HG03159 (cell line): ENCODE results near the gene C1QTNF2.

ENCODE experiments used
- ATAC-seq: cut with Tn5 transposase; IDR thresholded peaks from one replicate; pipeline ENCODE4 v1.9.1; 2021; ENCODE audit warnings: mild to moderate bottlenecking, moderate library complexity; ENCODE audit not compliant: unreplicated experiment

C1QTNF2 gene

GRCh38 chr5:160310140-160310539 lies 60.3 kb downstream of the C1QTNF2 start:
- ATAC-seq, result no peak

- ATAC-seq, result no peak
These were observed 63.7 kb downstream of the C1QTNF2 start for GRCh38 chr5:160306696-160307095.

DNA sequence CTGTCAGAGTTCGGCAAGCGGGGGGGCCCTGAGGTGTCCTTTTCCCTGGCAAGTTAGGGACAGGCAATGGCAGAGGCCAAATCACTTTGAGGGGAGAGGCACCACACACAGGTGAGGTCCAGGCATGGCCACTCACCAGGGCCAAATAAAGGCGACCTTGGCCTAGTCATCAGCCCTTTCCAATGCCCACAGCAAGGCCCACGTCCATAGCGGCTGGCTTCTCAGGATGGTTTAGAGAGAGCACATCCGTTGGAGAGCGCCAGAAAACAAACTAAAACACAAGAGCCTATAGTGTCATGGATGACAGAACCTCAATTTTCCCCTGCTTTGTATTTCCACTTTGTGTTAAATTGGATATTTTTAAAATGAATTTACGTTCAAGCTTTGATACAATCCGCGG lies 65.1 kb downstream of the C1QTNF2 start:
- ATAC-seq, result no peak

GRCh38 chr5:160303690-160304089 lies 66.7 kb downstream of the C1QTNF2 start:
- ATAC-seq, result no peak

GRCh38 chr5:160298189-160298588 lies 72.2 kb downstream of the C1QTNF2 start:
- ATAC-seq, result no peak

GRCh38 chr5:160297776-160298175 lies 72.7 kb downstream of the C1QTNF2 start:
- no peak for ATAC-seq
